Heart left ventricle (tissue), 16 donors: ENCODE results near the gene DAGLA. TPM values are rescaled to one million over a fixed set of nuclear protein-coding genes. Genes with fewer than 3 reads are reported as not detected.

Source experiments
- ATAC-seq, 4 donors: fragments of 200-7000 bp; cut with Tn5 transposase; one replicate each; pipeline ENCODE4 v1.9.1; 2020 to 2022; ENCODE audit warnings: moderate library complexity in 4 of 4, mild to moderate bottlenecking in 3 of 4, moderate number of reproducible peaks in 1 of 4
- DNase-seq, 5 donors: peaks; one replicate each; pipeline ENCODE4 v3.0.0-alpha.2; 2020
- H3K27ac ChIP-seq, 12 donors: fragments of 200-600 bp; sonication (generic) in 4 of 12; one replicate each; pipeline versions ENCODE4 v1.5.0 to v1.8.0; 2016 to 2022; ENCODE audit warnings: mild to moderate bottlenecking in 2 of 12
- H3K27me3 ChIP-seq, 9 donors: fragments of 200-600 bp; sonication (generic) in 2 of 9; one replicate each; pipeline versions ENCODE4 v1.5.1 to v1.8.0; 2016 to 2022; ENCODE audit warnings: mild to moderate bottlenecking in 3 of 9
- H3K36me3 ChIP-seq, 9 donors: fragments of 200-600 bp; sonication (generic) in 2 of 9; one replicate each; pipeline versions ENCODE4 v1.5.0 to v1.8.0; 2018 to 2022; ENCODE audit warnings: mild to moderate bottlenecking in 2 of 9
- H3K4me1 ChIP-seq, 12 donors: fragments of 200-600 bp; sonication (generic) in 4 of 12; one replicate each; pipeline versions ENCODE4 v1.5.0 to v1.8.0; 2016 to 2022; ENCODE audit warnings: mild to moderate bottlenecking in 3 of 12
- H3K4me3 ChIP-seq, 12 donors: fragments of 200-600 bp; sonication (generic) in 4 of 12; one replicate each; pipeline versions ENCODE4 v1.5.0 to v1.8.0; 2017 to 2022; ENCODE audit warnings: mild to moderate bottlenecking in 9 of 12, moderate library complexity in 4 of 12
- H3K9me3 ChIP-seq, 12 donors: fragments of 200-600 bp; sonication (generic) in 4 of 12; one replicate each; pipeline versions ENCODE4 v1.5.0 to v1.8.0; 2016 to 2022; ENCODE audit warnings: mild to moderate bottlenecking in 1 of 12
- CTCF ChIP-seq, 12 donors: fragments of 200-600 bp; sonication (generic) in 4 of 12; IDR thresholded peaks; one replicate each; pipeline versions ENCODE4 v1.5.0 to v1.8.0; 2018 to 2022; ENCODE audit warnings: antibody characterized with exemption in 12 of 12, mild to moderate bottlenecking in 5 of 12
- POLR2A ChIP-seq, 2 donors: fragments of 450-650 bp; IDR thresholded peaks; one replicate each; pipeline ENCODE4 v1.6.1; 2017; ENCODE audit warnings: antibody characterized with exemption in 2 of 2, mild to moderate bottlenecking in 2 of 2, moderate library complexity in 2 of 2
- WGBS, 4 donors: extraction: QIAGEN DNeasy Blood & Tissue Kit in 2 of 4; methylation state at CpG; one replicate each; pipeline versions ENCODE4 v1.1.5 to v1.1.7; 2013 to 2018; 5-methylcytosine and 5-hydroxymethylcytosine counted together
- intact Hi-C, 10 donors: fragments of 100-400 bp; cut with DNase I; formaldehyde crosslinking; loops; one replicate each; pipeline versions ENCODE4 v1.11.1 to v1.14.2; 2022
- polyA plus RNA-seq, 2 donors: library from polyadenylated mRNA; stranded (reverse); fragments of 200-250 nt; gene quantifications; one replicate each; pipeline ENCODE4 v1.2.3, GENCODE V29; 2013
- total RNA-seq, 9 donors: library from RNA; depleted of rRNA in 2 of 9; stranded (reverse); fragments of >200 nt in 2 of 9; fragmentation: NEBNext Ultra II Directional in 3 of 9; extraction: Animal tissue kit (Norgen Biotek cat#: 25700) in 3 of 9; gene quantifications; one replicate each; pipeline versions ENCODE4 v1.1.0 to v1.2.4, GENCODE V29; 2016 to 2023
- donor health status: ischemic (EF 13 %, LVEDD 7.1; RV severe dilation, severe dysfunction).
- donor health status: healthy with polysubstance abuse.
- donor health status: DM: no; HTN: yes; CAD: no.
- donor health status: DM: no; HTN: no; CAD: no.
- donor health status: ischemic (EF 25% LVEDD 6.9; RV normal size, moderate dysfunction).
- donor health status: ischemic (EF 25% LVEDD 5.7; RV mildly dilated, moderate dysfunction).
- donor health status: healthy.
- donor health status: DM: yes; HTN: yes; CAD: no.
- donor health status: ischemic (EF 35%, LVEDD 5.7; RV mildly dilated, moderate dysfunction).
- donor health status: nonischemic (EF 11% LVEDD 7.7; RV severe dilation, severe dysfunction).
- donor health status: DM: yes; HTN: yes; CAD: no.
- donor health status: PGD.
- donor health status: ischemic (EF 29% LVEDD 5.4; RV normal size, mild dysfunction).
- donor health status: nonischemic (EF 23%, LVEDD 6.1; RV moderate dilation, normal function).

Gene DAGLA
- total and polyA plus RNA-seq, 11 donors = 2.2 to 5.6 (median 3.3) TPM

DNA sequence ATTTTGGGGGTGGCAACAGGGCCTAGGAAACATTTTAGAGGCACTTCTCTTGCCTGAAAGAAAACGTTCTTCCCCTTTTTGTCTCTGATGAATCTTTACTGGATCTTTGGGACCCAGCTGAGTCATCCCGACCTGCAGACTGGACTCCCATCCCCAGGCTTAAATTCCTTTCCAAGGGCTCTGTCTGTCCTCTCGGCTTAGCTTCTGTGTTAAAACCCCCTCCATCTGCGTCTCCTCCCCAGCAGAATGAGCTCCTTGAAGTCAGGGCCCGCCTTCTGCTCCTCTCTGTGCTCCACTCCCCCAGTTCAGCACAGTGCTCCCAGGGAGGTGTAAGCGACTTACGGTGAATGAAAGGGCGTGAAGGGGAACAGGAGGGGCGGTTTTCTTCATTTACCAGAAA lies 895 bp upstream of the DAGLA start:
- TF ChIP-seq CTCF (IDR thresholded peaks at IDR 0.05) = no peak

GRCh38 chr11:61680622-61681221 lies 531 bp downstream of the DAGLA start:
- no peaks in the 10 kb centered on the region for H3K36me3 ChIP-seq
- H3K27ac ChIP-seq = peak overlapping the region in 1 of 12 donors; percentile 33
- H3K4me1 ChIP-seq = peaks cover 0 to 57% (median 24%) of the 10 kb centered on the region in 12 donors
- WGBS, 4 donors = 57 to 95% (median 72%) methylated on average over 8 to 30 of the region's 30 CpGs
- peak overlapping the region; percentile 17 to 72 (median 56) for H3K4me3 ChIP-seq
- TF ChIP-seq POLR2A (IDR thresholded peaks at IDR 0.05) (no peak), CTCF (IDR thresholded peaks at IDR 0.05) (no peak)
- no peaks in the 10 kb centered on the region for H3K9me3 ChIP-seq
- no peak for ATAC-seq
- peak in 1 of 5 donors; percentile 33 for DNase-seq
- intact Hi-C loops = loop anchor here in 8 of 10 donors (1.0 to 2.0 kb wide), 2 partner anchors 52 to 53 kb away; no protein-coding TSS in a partner anchor
- peaks cover 0 to under 1% (median 0%) of the 10 kb centered on the region in 9 donors for H3K27me3 ChIP-seq

More for the DNA sequence above, 895 bp upstream of the DAGLA start:
- Histone ChIP-seq H3K4me3 (no peak overlapping the region), H3K4me1 (peaks cover 0 to 45% (median 24%) of the 10 kb centered on the region in 12 donors), H3K9me3 (no peaks in the 10 kb centered on the region), H3K27ac (no peak overlapping the region), H3K27me3 (peaks cover 0 to 9% (median 0%) of the 10 kb centered on the region in 9 donors), H3K36me3 (no peaks in the 10 kb centered on the region)
- DNase-seq (peak in 1 of 5 donors; percentile 26), ATAC-seq (no peak)
- 60 to 69% (median 63%) methylated on average over 9 of the region's 9 CpGs for WGBS, 4 donors
- intact Hi-C loops = loop anchor here in 2 of 10 donors (2.0 kb wide), 1 partner anchor 54 kb away; no protein-coding TSS in a partner anchor

- intact Hi-C loops = no loop called here
- WGBS, 4 donors = 31 to 40% (median 34%) methylated on average over 11 to 12 of the region's 12 CpGs
Measured at GRCh38 chr11:61682093-61682732, 2.0 kb downstream of the DAGLA start.

More at GRCh38 chr11:61682093-61682732, 2.0 kb downstream of the DAGLA start:
- Histone ChIP-seq H3K36me3 (no peaks in the 10 kb centered on the region), H3K4me1 (peaks cover 0 to 61% (median 24%) of the 10 kb centered on the region in 12 donors), H3K27me3 (no peaks in the 10 kb centered on the region), H3K9me3 (no peaks in the 10 kb centered on the region), H3K27ac (no peak overlapping the region), H3K4me3 (no peak overlapping the region)
- ATAC-seq (peak; percentile 20 to 64 (median 49)), DNase-seq (peak; percentile 53 to 83 (median 74))
- TF ChIP-seq CTCF (IDR thresholded peaks at IDR 0.05) = no peak
- TF ChIP-seq POLR2A (IDR thresholded peaks at IDR 0.05) = no peak
